AG04449 (cell line): ENCODE data around the gene SIRT5.

Experiments
- CTCF ChIA-PET: fragments of 350-600 bp; formaldehyde crosslinking; extraction: SDS; loops from one replicate; lab custom pipeline; 2021; ENCODE audit warnings: antibody characterized with exemption; lab: Yijun Ruan, JAX
- POLR2A ChIA-PET: fragments of 400-600, 350-600 bp; formaldehyde crosslinking; extraction: SDS; loops from one replicate; lab custom pipeline; 2020; ENCODE audit warnings: antibody characterized with exemption, inconsistent platforms; lab: Yijun Ruan, JAX
- DNase-seq: peaks from one replicate; pipeline ENCODE4 v3.0.0-alpha.2; 2010; ENCODE audit warnings: low read depth, low spot score
- H3K4me3 ChIP-seq: 2 replicates; pipeline ENCODE4 v1.5.1; 2011; ENCODE audit warnings: low read depth, mild to moderate bottlenecking, control low read depth, low read length
- TF ChIP-seq, protein P1 (sequence below): IDR thresholded peaks from one replicate; pipeline ENCODE4 v1.5.1; 2011; ENCODE audit warnings: mild to moderate bottlenecking, moderate library complexity, low read length, control low read depth, inconsistent platforms; ENCODE audit not compliant: insufficient read depth; ENCODE audit errors: missing control alignments

SIRT5 gene

DNA sequence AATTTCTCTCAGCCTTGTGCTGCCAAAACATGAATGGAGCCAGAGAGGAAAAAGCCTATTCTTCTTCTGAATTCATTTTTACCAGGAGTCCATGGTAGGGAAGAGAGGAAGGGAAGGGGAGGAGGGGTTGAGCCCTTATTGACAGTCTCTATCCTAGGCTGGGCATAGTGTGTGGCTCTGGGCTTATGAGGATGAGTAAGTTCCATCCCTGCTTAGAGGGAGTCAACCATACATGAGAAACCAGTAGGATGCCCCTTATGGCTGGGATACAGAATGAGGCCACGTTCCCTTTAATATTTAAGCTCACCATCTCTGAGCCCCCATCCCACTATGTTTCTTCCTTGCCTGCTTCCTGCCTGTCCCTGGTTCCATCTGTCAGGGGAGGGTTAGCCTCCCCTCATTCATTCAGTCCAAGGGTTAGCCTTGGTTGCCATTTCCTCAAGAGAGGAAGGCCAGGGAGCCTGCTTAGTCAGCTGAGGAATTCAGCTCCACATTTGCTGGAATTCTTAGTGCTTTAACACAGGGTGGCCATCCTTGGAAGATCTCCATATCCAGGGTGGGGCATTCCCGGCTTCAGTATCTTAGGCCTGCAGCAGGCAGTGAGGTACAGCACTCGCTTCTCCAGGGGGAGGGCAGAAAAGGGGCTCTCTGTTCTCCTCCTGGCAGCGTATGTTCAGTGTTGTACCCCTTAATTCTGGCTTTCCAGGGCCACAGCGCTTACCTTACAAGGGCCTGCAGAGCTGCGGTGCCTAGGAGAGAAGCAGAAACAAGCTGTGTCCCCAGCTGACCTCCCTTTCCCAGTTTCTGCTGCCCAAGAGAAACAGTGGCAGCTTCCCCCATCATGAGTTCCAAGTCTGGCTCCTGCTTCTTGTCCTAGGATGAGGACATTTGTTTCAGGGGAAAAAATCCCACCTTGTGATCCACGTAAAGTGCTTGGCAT lies 12.5 kb downstream of the SIRT5 start:
- TF ChIP-seq, protein P1, sequence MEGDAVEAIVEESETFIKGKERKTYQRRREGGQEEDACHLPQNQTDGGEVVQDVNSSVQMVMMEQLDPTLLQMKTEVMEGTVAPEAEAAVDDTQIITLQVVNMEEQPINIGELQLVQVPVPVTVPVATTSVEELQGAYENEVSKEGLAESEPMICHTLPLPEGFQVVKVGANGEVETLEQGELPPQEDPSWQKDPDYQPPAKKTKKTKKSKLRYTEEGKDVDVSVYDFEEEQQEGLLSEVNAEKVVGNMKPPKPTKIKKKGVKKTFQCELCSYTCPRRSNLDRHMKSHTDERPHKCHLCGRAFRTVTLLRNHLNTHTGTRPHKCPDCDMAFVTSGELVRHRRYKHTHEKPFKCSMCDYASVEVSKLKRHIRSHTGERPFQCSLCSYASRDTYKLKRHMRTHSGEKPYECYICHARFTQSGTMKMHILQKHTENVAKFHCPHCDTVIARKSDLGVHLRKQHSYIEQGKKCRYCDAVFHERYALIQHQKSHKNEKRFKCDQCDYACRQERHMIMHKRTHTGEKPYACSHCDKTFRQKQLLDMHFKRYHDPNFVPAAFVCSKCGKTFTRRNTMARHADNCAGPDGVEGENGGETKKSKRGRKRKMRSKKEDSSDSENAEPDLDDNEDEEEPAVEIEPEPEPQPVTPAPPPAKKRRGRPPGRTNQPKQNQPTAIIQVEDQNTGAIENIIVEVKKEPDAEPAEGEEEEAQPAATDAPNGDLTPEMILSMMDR, result no peak
- ChIA-PET CTCF (interaction anchor here (1.2 to 7.3 kb wide), 2 partner anchors 12 to 28 kb away, joined by 3 to 49 read pairs; partner anchors contain the start of genes NOL7 and SIRT5), POLR2A (no interaction called here)
- DNase-seq, result no peak
- H3K4me3 ChIP-seq, result no peak overlapping the region

DNA sequence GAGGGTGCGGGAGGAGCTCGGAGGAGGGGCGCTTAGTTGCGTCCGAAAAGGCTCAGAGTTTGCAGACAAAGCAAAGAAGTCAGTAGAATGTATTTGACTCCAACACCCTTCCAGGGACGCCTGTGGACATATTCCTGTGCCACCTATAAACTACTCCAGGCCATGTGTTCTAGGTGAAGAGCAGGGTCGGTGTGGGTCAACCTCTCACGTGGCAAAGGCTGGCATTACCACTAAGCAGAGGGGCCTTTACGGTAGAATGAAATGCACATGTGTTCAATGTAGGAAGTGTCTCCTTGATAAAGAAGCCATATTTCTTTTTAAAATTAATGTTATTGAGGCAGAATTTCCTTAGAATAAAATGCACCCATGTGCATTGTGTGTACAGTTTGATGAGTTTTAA lies 15.4 kb downstream of the SIRT5 start:
- POLR2A ChIA-PET, result no interaction called here
- TF ChIP-seq, protein P1, result no peak
- H3K4me3 ChIP-seq, result no peak overlapping the region
- CTCF ChIA-PET, result interaction anchor here (0.6 to 7.3 kb wide), 2 partner anchors 15 to 255 kb away, joined by 3 to 49 read pairs; partner anchors contain the start of gene SIRT5
- no peak for DNase-seq

- CTCF ChIA-PET, result interaction anchor here (0.8 to 7.3 kb wide), 3 partner anchors 12 to 259 kb away, joined by 3 to 49 read pairs (median 4); partner anchors contain the start of gene SIRT5
- DNase-seq, result no peak
- no peak overlapping the region for H3K4me3 ChIP-seq
- POLR2A ChIA-PET, result no interaction called here
- TF ChIP-seq, protein P1, result no peak
These were observed 16.3 kb downstream of the SIRT5 start for GRCh38 chr6:13590574-13591153.

DNA sequence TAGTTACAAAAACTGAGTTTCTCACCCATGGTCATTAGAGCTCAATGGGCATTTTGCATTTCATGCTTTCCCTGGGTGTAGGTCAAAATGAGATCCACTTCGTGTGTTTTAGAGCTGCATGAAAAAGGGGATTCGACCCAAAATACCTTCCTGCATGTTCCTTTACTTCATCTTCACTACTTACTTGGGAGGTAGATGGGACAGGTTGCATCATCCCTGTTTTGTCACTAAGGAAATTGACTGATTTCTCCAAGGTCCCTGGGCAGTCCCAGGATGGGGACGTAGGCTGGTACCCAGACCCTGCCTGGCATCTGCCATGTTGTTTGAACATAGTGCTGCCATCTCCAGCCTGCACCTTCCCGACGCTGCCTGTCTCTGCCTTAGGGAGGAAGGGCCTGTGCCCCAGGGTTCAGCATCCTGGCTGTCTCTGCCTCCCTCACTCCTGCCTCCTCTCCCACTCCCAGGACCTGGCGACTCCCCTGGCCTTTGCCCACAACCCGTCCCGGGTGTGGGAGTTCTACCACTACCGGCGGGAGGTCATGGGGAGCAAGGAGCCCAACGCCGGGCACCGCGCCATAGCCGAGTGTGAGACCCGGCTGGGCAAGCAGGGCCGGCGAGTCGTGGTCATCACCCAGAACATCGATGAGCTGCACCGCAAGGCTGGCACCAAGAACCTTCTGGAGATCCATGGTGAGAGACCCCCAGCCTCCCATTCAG lies 17.0 kb downstream of the SIRT5 start:
- TF ChIP-seq, protein P1, result no peak
- no peak for DNase-seq
- CTCF ChIA-PET, result interaction anchor here (0.7 to 7.3 kb wide), 4 partner anchors 12 to 259 kb away, joined by 3 to 49 read pairs (median 4); partner anchors contain the start of genes NOL7 and SIRT5
- H3K4me3 ChIP-seq, result no peak overlapping the region
- POLR2A ChIA-PET, result no interaction called here

DNA sequence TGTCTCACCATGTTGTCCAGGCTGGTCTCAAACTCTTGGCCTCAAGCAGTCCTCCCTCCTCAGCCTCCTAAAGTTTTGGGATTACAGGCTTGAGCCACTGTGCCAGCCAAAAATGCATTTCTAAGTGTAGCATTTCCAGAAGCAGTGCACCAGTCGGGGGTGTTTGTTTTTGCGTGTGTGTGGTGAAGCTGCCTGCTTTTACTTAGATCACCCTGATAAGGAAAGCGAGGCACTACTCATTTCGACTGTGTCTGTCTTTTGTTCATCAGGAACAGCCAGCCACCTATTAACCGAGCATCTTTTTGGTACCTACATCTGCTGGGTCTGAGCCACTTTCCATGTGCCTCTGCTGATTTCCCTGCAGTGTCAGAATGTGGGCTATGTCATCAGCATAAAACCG lies 18.7 kb downstream of the SIRT5 start:
- ChIA-PET CTCF (interaction anchor here (1.1 to 7.3 kb wide), 4 partner anchors 12 to 22 kb away, joined by 3 to 49 read pairs (median 21); partner anchors contain the start of genes NOL7 and SIRT5), POLR2A (interaction anchor here (0.6 to 1.5 kb wide), 2 partner anchors 13 to 22 kb away, joined by 3 to 4 read pairs; partner anchors contain the start of gene NOL7)
- no peak for DNase-seq
- H3K4me3 ChIP-seq, result no peak overlapping the region
- TF ChIP-seq, protein P1, result no peak
